CD4-positive, alpha-beta T cell treated with Interleukin-6 at 100 ng/mL for 8 hours (primary cell): ENCODE measurements around the gene ARHGAP8.
A peak's percentile ranks its signal among the peaks of the same experiment; 100 is the strongest.

Experiments used
- DNase-seq: peaks from one replicate; pipeline ENCODE4 v3.0.0-alpha.2; 2020; ENCODE audit warnings: mixed read lengths, low spot score

ARHGAP8 gene

GRCh38 chr22:44752285-44753188 lies at the start of gene ARHGAP8:
Gene ARHGAP8 (plus strand): TSS chr22:44752575. CDS start chr22:44786528, 33,953 bp downstream.
- peak; percentile 15 for DNase-seq

- no peak for DNase-seq
Observed at GRCh38 chr22:44703255-44703870, 49.0 kb upstream of the ARHGAP8 start.

GRCh38 chr22:44704159-44705021 lies 48.0 kb upstream of the ARHGAP8 start:
- DNase-seq = no peak

GRCh38 chr22:44705022-44705297 lies 47.4 kb upstream of the ARHGAP8 start:
- DNase-seq = no peak

- DNase-seq = no peak
Observed at GRCh38 chr22:44706488-44706887, 45.9 kb upstream of the ARHGAP8 start.

GRCh38 chr22:44707178-44707577 lies 45.2 kb upstream of the ARHGAP8 start:
- no peak for DNase-seq

GRCh38 chr22:44707752-44708151 lies 44.6 kb upstream of the ARHGAP8 start:
- no peak for DNase-seq

- DNase-seq = no peak
Observed at GRCh38 chr22:44709881-44710392, 42.4 kb upstream of the ARHGAP8 start.

- no peak for DNase-seq
Observed at GRCh38 chr22:44710474-44711240, 41.7 kb upstream of the ARHGAP8 start.

GRCh38 chr22:44711241-44711560 lies 41.2 kb upstream of the ARHGAP8 start:
- DNase-seq = no peak

GRCh38 chr22:44711690-44712555 lies 40.5 kb upstream of the ARHGAP8 start:
- no peak for DNase-seq

GRCh38 chr22:44712962-44713361 lies 39.4 kb upstream of the ARHGAP8 start:
- no peak for DNase-seq

- no peak for DNase-seq
Observed at GRCh38 chr22:44714703-44715350, 37.5 kb upstream of the ARHGAP8 start.

- no peak for DNase-seq
Observed at GRCh38 chr22:44718418-44718817, 34.0 kb upstream of the ARHGAP8 start.

- no peak for DNase-seq
Observed at GRCh38 chr22:44719586-44720368, 32.6 kb upstream of the ARHGAP8 start.

- no peak for DNase-seq
Observed at GRCh38 chr22:44721213-44721612, 31.2 kb upstream of the ARHGAP8 start.

GRCh38 chr22:44722611-44723010 lies 29.8 kb upstream of the ARHGAP8 start:
- no peak for DNase-seq

- DNase-seq = no peak
Observed at GRCh38 chr22:44723801-44724200, 28.6 kb upstream of the ARHGAP8 start.

- DNase-seq = no peak
Observed at GRCh38 chr22:44724416-44724815, 28.0 kb upstream of the ARHGAP8 start.

- DNase-seq = no peak
Observed at GRCh38 chr22:44724859-44725258, 27.5 kb upstream of the ARHGAP8 start.
